NB4 (cell line): ENCODE data around the gene MUC5B.
"Not testable (repeated sequence)": the region's sequence is repeated elsewhere in the genome, so short reads cannot be mapped to it uniquely, and the experiment has no call there.

Source experiments
- DNase-seq: peaks from one replicate; pipeline ENCODE4 v3.0.0; 2010; ENCODE audit warnings: low read depth
- H3K4me3 ChIP-seq: one replicate; pipeline ENCODE4 v1.5.1; 2011; ENCODE audit warnings: mild to moderate bottlenecking, low read depth, low read length, moderate library complexity
- CTCF ChIP-seq: IDR thresholded peaks from one replicate; pipeline ENCODE4 v1.5.1; 2012; ENCODE audit warnings: low read depth, low read length
- MAX ChIP-seq: IDR thresholded peaks from 2 replicates; pipeline ENCODE4 v1.6.1; 2011; ENCODE audit warnings: low read depth, low read length
- MYC ChIP-seq: IDR thresholded peaks from 2 replicates; pipeline ENCODE4 v1.6.1; 2011; ENCODE audit warnings: low read depth, low read length
- POLR2A ChIP-seq: IDR thresholded peaks from 2 replicates; pipeline ENCODE4 v1.6.1; 2011; ENCODE audit warnings: mild to moderate bottlenecking; ENCODE audit not compliant: insufficient read length; ENCODE audit errors: extremely low read depth

Gene MUC5B

GRCh38 chr11:1222491-1223345 lies at the start of gene MUC5B:
Gene MUC5B (plus strand): TSS chr11:1223066. CDS start chr11:1223124, 58 bp downstream.
- DNase-seq, result no peak
- no peak within 1 kb of the TSS for H3K4me3 ChIP-seq
- no peak for TF ChIP-seq MYC
- TF ChIP-seq MAX, result no peak
- TF ChIP-seq CTCF, result no peak
- no peak for TF ChIP-seq POLR2A

- not testable (repeated sequence) for DNase-seq, H3K4me3 ChIP-seq
Measured at GRCh38 chr11:1173396-1173795, 49.5 kb upstream of the MUC5B start.

- TF ChIP-seq MYC, result no peak
- H3K4me3 ChIP-seq, result no peak overlapping the region
- DNase-seq, result no peak
Measured at GRCh38 chr11:1174441-1175370, 48.2 kb upstream of the MUC5B start.

- H3K4me3 ChIP-seq, result no peak overlapping the region
- TF ChIP-seq CTCF, result no peak
- TF ChIP-seq MYC, result no peak
- TF ChIP-seq POLR2A, result no peak
- no peak for TF ChIP-seq MAX
- no peak for DNase-seq
Measured at GRCh38 chr11:1175461-1176223, 47.2 kb upstream of the MUC5B start.

GRCh38 chr11:1176224-1177019 lies 46.4 kb upstream of the MUC5B start:
- H3K4me3 ChIP-seq, result no peak overlapping the region
- TF ChIP-seq MYC (no peak), MAX (no peak), CTCF (no peak), POLR2A (no peak)
- no peak for DNase-seq

- DNase-seq, result no peak
- TF ChIP-seq CTCF (no peak), MAX (no peak), POLR2A (no peak), MYC (no peak)
- no peak overlapping the region for H3K4me3 ChIP-seq
Measured at GRCh38 chr11:1177020-1177770, 45.7 kb upstream of the MUC5B start.
